ENCODE data around the gene SPATA9. TPM values are rescaled to one million over a fixed set of nuclear protein-coding genes. Genes with fewer than 3 reads are reported as not detected.

The SPATA9 gene
- total and polyA plus RNA-seq, 5 donors: 0.11 to 0.59 (median 0.44) TPM

DNA sequence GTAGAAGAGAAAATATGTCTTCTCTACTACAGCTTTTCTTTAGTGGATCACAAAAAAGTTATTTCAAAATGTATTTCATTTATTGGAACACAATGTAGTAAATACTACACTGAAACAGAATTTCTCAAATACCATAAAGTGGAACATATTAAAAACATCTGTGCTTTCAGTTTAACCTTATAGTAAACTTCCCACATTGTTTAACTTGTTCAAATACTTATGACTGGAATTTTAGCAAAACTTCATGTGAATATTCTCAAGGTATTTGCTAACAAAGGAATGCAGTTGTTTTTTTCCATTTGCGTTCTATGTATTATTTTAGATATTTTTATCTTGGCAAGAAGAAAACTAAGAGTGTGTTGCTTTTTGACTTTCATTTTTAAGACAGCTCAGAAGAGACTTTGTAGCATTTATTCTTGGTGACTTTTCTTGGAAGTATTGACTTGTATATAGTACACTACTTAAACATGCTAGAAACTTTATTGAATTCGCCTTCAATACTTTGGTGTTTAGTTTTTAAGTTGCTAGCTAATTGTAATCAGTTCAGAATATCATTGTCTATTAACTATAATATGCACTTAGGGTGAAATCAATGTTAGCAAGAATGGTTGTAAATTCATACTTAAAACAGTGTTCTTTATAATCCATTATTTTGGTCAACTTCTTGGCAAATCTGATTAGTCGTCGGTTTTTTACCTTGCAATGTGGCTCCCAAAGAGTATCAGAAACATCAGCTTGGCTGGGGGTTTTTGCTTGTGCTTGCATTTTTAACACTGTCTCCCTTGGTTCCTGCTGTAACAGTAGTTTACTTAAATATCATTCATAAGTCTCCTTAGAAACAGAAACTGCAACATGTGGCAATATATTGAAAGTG is 43.4 kb upstream of the SPATA9 start:
- peaks cover 2% of the 10 kb centered on the region for H3K4me1 ChIP-seq (ENCODE audit: control insufficient read depth, insufficient read depth, low read length)

GRCh38 chr5:95725071-95725820 is 42.5 kb upstream of the SPATA9 start:
- no peaks in the 10 kb centered on the region for H3K27me3 ChIP-seq (ENCODE audit: control insufficient read depth, insufficient read depth)
- DNase-seq (no peak), ATAC-seq (no peak)
- 66% methylated on average over 5 of the region's 5 CpGs for WGBS
- H3K4me3 ChIP-seq (ENCODE audit: low read length): no peak overlapping the region
- intact Hi-C loops (cut with DNase I): loop anchor here in 1 of 4 donors (10.0 kb wide), 1 partner anchor 60 kb away; no protein-coding TSS in a partner anchor
- no peaks in the 10 kb centered on the region for H3K9me3 ChIP-seq (ENCODE audit: control insufficient read depth, low read length)
- peaks cover 2% of the 10 kb centered on the region for H3K4me1 ChIP-seq (ENCODE audit: control insufficient read depth, insufficient read depth, low read length)
- H3K27ac ChIP-seq (ENCODE audit: low read length): no peak overlapping the region

More for the DNA sequence above, 43.4 kb upstream of the SPATA9 start:
- DNase-seq (no peak), ATAC-seq (no peak)
- 60% methylated on average over 4 of the region's 4 CpGs for WGBS
- Histone ChIP-seq H3K27ac (ENCODE audit: low read length) (no peak overlapping the region), H3K27me3 (ENCODE audit: control insufficient read depth, insufficient read depth) (no peaks in the 10 kb centered on the region), H3K9me3 (ENCODE audit: control insufficient read depth, low read length) (no peaks in the 10 kb centered on the region), H3K4me3 (ENCODE audit: low read length) (no peak overlapping the region)
- intact Hi-C loops (cut with DNase I): loop anchor here in 1 of 4 donors (10.0 kb wide), 1 partner anchor 61 kb away; no protein-coding TSS in a partner anchor

DNA sequence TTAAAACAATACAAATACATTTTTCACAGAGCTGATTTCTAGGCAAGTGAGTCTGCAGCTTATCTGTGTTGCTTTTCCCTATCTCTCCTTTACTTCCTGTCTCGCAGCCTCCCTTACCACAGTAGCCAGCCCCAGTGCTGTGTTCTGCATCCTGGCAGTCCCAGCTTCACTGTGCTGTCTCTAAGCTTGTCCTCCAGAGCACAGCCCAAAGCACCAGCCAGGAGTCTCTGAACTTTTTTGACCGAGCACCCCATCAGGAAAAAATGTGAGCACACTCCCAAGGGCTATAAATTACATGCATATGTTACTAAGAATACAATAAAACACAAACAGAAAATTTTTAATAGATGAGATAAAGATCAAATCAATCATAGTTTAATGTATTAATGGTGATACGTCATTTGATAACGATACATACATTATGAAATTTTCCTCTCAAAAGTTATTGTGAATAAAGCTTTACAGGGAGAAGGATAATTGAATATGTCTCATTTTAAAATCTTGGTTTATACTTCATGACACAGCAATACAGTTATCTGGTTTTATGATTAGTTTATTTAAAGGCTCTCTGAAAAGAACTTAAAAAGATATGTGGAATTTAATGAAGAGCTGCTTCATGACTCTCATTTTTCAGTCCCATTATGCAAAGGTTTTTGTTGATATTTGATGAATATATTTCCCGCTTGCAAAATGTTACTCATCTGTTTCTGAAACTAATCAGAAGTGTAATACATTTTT is 41.0 kb upstream of the SPATA9 start:
- intact Hi-C loops (cut with DNase I): loop anchor here in 1 of 4 donors (10.0 kb wide), 1 partner anchor 59 kb away; no protein-coding TSS in a partner anchor
- Histone ChIP-seq H3K27ac (ENCODE audit: low read length) (no peak overlapping the region), H3K9me3 (ENCODE audit: control insufficient read depth, low read length) (no peaks in the 10 kb centered on the region), H3K4me1 (ENCODE audit: control insufficient read depth, insufficient read depth, low read length) (peaks cover 2% of the 10 kb centered on the region), H3K4me3 (ENCODE audit: low read length) (no peak overlapping the region), H3K27me3 (ENCODE audit: control insufficient read depth, insufficient read depth) (no peaks in the 10 kb centered on the region)
- ATAC-seq: peak; percentile 92 to 93
- peak; percentile 40 to 81 (median 69) for DNase-seq
- WGBS: 55% methylated on average over 5 of the region's 5 CpGs

DNA sequence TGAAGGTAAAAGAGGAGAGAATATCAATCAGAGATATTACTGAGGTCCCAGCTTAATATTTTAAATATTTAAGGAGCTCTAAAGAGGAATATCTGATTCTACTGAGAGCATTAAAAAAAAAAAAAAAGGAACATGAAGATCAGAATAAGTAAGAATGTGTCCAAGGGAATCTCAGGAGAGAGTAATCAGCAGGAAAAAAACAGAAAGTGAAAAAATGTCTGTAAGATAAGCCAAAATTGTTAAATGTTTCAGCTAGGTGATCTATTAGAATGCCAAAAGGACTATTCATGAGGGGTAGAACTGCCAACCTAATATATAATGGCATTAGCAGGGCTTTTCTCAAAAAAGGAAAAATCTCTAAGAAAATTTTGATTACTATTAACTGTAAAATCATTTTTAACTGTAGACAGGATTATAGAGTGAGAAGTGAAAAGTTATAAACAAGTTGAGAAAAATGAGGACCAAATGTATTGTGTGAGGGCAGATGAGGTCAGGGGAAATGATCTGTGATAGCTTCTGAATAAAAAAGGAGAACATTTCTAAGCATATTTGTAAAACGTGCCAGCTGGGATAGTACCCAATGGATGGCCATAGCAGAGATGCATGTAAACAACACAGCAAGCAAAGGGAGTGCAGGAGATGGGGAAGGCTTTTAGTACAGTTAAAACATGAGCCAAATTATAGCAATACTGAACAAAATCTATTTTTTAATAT is 38.9 kb upstream of the SPATA9 start:
- Histone ChIP-seq H3K4me3 (ENCODE audit: low read length) (no peak overlapping the region), H3K4me1 (ENCODE audit: control insufficient read depth, insufficient read depth, low read length) (no peaks in the 10 kb centered on the region), H3K9me3 (ENCODE audit: control insufficient read depth, low read length) (no peaks in the 10 kb centered on the region), H3K27me3 (ENCODE audit: control insufficient read depth, insufficient read depth) (no peaks in the 10 kb centered on the region), H3K27ac (ENCODE audit: low read length) (no peak overlapping the region)
- WGBS: 28% methylated on average over 1 of the region's 1 CpG
- no peak for ATAC-seq
- intact Hi-C loops (cut with DNase I): loop anchor here in 1 of 4 donors (10.0 kb wide), 1 partner anchor 57 kb away; no protein-coding TSS in a partner anchor
- DNase-seq: no peak

DNA sequence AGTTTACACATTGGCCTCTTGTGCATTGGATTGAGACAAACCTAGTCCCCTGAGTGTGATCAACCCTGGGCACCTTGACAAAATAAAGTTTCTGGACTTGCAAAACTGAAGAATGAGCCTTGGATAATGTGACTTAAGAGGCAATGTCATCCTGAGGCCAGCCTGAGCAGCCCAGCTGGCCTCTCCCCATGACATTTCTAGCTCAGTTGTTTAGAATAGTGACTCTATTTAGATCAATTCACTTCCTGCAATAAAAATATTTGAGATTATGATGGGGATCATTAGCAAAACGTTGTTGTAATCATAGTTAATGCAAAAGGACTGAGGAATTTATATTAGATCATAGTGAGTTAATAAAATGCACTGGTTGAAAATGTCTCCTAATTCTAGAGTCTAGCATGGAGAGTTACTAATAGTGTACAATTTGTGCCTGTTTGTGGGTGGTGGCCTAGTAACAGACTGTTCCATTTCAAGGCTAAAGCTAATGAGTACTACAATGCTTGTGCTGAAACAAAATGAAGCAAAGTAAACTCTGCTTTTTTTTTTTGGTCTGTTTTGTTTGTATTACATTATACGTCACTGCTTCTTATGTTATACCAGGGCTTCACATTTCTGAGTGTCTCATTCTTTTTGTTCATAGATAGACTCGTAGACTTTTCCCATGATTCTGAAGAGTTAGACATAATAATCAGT is 37.4 kb upstream of the SPATA9 start:
- Histone ChIP-seq H3K4me3 (ENCODE audit: low read length) (no peak overlapping the region), H3K27me3 (ENCODE audit: control insufficient read depth, insufficient read depth) (no peaks in the 10 kb centered on the region), H3K4me1 (ENCODE audit: control insufficient read depth, insufficient read depth, low read length) (no peaks in the 10 kb centered on the region), H3K9me3 (ENCODE audit: control insufficient read depth, low read length) (no peaks in the 10 kb centered on the region), H3K27ac (ENCODE audit: low read length) (no peak overlapping the region)
- ATAC-seq (peak; percentile 55 to 77), DNase-seq (no peak)
- intact Hi-C loops (cut with DNase I): loop anchor here in 1 of 4 donors (10.0 kb wide), 1 partner anchor 55 kb away; no protein-coding TSS in a partner anchor
- 56% methylated on average over 3 of the region's 3 CpGs for WGBS

- 93% methylated on average over 2 of the region's 2 CpGs for WGBS
- DNase-seq (no peak), ATAC-seq (no peak)
- Histone ChIP-seq H3K27ac (ENCODE audit: low read length) (no peak overlapping the region), H3K4me3 (ENCODE audit: low read length) (no peak overlapping the region), H3K4me1 (ENCODE audit: control insufficient read depth, insufficient read depth, low read length) (no peaks in the 10 kb centered on the region), H3K9me3 (ENCODE audit: control insufficient read depth, low read length) (no peaks in the 10 kb centered on the region), H3K27me3 (ENCODE audit: control insufficient read depth, insufficient read depth) (no peaks in the 10 kb centered on the region)
- intact Hi-C loops (cut with DNase I): no loop called here
Observed at GRCh38 chr5:95718738-95719137, 35.9 kb upstream of the SPATA9 start.

- Histone ChIP-seq H3K4me1 (ENCODE audit: control insufficient read depth, insufficient read depth, low read length) (no peaks in the 10 kb centered on the region), H3K4me3 (ENCODE audit: low read length) (no peak overlapping the region), H3K9me3 (ENCODE audit: control insufficient read depth, low read length) (no peaks in the 10 kb centered on the region), H3K27ac (ENCODE audit: low read length) (no peak overlapping the region), H3K27me3 (ENCODE audit: control insufficient read depth, insufficient read depth) (no peaks in the 10 kb centered on the region)
- WGBS: 77% methylated on average over 2 of the region's 2 CpGs
- intact Hi-C loops (cut with DNase I): no loop called here
- DNase-seq: no peak
- no peak for ATAC-seq
Observed at GRCh38 chr5:95718203-95718602, 35.4 kb upstream of the SPATA9 start.

GRCh38 chr5:95717439-95717838 is 34.6 kb upstream of the SPATA9 start:
- intact Hi-C loops (cut with DNase I): no loop called here
- 92% methylated on average over 2 of the region's 2 CpGs for WGBS

DNA sequence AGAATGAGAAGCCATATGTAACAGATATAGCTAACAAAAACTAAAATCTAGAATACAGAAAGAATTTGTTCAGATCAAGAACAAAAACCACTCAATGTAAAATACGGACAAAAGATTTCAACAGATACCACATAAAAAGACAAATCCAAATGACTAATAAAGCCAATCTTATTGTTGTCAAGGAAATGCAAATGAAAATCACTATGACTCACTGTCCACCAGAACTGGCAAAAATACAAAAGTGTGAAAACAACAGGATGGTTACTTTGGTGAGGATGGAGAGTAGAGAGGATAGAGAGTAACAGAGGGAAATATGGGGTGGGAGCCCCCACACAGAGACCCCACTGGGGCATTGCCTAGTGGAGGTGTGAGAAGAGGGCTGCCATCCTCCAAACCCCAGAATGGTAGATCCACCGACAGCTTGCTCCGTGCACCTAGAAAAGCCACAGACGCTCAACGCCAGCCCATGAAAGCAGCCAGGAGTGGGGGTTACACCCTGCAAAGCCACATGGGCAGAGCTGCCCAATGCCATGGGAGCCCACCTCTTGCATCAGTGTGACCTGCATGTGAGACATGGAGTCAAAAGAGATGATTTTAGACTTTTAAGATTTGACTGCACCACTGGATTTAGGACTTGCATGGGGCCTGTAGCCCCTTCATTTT is 33.1 kb upstream of the SPATA9 start:
- Histone ChIP-seq H3K27me3 (ENCODE audit: control insufficient read depth, insufficient read depth) (no peaks in the 10 kb centered on the region), H3K27ac (ENCODE audit: low read length) (no peak overlapping the region), H3K4me1 (ENCODE audit: control insufficient read depth, insufficient read depth, low read length) (peaks cover 6% of the 10 kb centered on the region), H3K4me3 (ENCODE audit: low read length) (no peak overlapping the region), H3K9me3 (ENCODE audit: control insufficient read depth, low read length) (no peaks in the 10 kb centered on the region)
- intact Hi-C loops (cut with DNase I): no loop called here
- 90% methylated on average over 5 of the region's 5 CpGs for WGBS
- ATAC-seq: no peak
- no peak for DNase-seq

More at GRCh38 chr5:95717439-95717838, 34.6 kb upstream of the SPATA9 start:
- no peak for DNase-seq
- no peak for ATAC-seq
- Histone ChIP-seq H3K27ac (ENCODE audit: low read length) (no peak overlapping the region), H3K27me3 (ENCODE audit: control insufficient read depth, insufficient read depth) (no peaks in the 10 kb centered on the region), H3K4me3 (ENCODE audit: low read length) (no peak overlapping the region), H3K9me3 (ENCODE audit: control insufficient read depth, low read length) (no peaks in the 10 kb centered on the region), H3K4me1 (ENCODE audit: control insufficient read depth, insufficient read depth, low read length) (peaks cover under 1% of the 10 kb centered on the region)

Data from right cardiac atrium (tissue), 5 donors.